HG03469 (cell line): ENCODE measurements around the gene CYP1A2.
A peak's percentile ranks its signal among the peaks of the same experiment; 100 is the strongest.
"Not testable (repeated sequence)": the region's sequence is repeated elsewhere in the genome, so short reads cannot be mapped to it uniquely, and the experiment has no call there.

Source experiments
- ATAC-seq: cut with Tn5 transposase; IDR thresholded peaks from one replicate; pipeline ENCODE4 v1.9.1; 2021; ENCODE audit warnings: mild to moderate bottlenecking, moderate library complexity, moderate number of reproducible peaks; ENCODE audit not compliant: unreplicated experiment

CYP1A2 gene

DNA sequence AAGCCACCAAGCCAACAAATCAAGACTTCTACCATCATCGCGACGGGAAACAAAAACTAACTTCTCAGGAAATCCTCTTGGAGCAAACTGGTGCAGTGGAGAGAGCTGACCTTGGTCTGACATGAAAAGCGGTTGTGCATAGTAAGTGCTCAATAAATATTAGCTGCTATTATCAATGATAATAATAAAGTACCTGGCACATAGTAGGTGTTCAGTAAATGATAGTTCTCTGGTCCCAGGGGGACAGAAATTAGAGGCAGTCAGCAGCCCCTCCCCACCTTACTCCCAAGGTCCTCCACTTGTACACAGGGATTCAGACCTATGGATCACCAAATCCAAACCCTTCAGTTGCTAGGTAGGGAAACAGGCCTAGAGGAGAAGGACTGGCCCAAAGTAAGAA lies 27.2 kb downstream of the CYP1A2 start:
- ATAC-seq = no peak

DNA sequence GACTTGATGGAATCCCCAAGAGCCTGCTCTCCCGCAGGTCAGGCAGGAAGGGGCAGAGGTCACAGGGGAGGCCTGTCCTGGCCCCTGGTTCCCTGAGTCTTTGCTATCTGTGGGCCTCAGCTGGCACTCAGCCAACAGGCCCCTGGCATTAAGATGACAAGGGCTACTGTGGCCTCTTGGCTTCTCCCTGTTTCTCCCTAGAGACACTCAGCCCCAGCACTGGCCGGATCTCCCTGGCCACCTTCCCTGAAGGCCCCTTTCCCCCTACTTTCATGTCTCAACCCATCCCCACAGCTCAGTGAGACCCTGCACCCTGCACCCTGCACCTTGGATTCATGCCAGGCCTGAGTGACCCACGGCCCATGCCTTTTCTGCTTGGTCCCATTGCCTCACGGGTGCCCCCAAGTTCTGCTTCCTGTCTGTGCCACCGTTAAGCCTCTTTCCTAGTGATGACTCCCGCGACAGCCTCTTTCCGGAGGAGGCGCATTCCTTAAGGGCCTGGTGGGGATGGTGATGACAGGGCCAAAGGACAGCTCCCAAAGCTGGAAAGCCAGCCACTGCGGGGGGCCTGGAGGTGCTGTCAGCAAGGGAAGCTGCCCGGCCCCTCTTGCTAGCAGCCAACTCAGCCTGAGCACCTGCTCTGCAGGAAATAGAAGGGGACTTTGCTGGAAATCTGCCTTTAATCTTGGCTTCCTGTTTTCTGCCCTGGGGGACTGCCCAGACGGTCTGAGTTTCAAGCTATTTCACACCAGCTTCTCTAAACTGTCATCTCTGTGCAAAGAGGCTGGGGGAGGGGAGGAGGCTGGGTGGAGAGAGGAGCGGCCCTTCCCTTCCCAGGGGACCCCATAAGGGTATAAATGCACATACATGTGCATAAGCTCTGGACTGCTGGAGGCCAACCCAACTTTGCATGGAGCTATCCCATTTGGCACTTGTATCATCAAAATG lies 28.4 kb downstream of the CYP1A2 start:
- ATAC-seq = no peak

DNA sequence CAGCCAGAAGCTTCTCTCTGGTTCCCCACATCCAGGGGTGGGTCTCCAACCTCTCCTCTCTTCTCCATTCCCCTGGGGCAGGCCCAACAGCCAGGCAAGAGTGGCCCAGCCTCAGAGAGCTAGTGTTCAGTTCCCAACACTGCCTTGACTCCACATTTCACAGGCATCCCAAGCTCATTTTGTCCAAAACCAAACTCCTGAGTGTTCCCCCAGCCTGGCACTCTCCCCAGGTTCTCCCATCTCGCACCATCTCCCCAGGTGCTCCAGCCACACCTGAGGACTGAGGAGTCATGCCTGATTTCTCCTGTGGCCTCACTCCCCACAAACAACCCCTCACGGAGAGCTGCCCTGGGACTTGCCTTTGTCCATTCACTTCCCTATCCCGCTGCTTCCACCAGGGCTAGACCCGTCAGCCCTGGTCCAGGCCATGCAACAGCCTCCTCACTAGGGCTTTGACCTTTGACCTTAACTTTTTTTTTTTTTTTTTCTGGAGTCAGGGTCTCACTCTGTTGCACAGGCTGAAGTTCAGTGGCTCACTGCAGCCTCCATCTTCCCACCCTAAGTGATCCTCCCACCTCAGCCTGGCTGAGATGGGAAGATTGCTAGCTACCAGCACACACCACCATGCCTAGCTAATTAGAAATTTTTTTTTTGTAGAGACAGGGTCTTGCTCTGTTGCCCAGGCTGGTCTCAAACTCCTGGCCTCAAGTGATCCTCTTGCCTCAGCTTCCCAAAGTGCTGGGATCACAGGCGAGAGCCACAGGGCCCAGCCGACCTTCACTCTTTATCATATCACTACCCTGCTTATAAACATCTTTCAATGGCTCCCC lies 29.3 kb downstream of the CYP1A2 start:
- ATAC-seq = no peak

DNA sequence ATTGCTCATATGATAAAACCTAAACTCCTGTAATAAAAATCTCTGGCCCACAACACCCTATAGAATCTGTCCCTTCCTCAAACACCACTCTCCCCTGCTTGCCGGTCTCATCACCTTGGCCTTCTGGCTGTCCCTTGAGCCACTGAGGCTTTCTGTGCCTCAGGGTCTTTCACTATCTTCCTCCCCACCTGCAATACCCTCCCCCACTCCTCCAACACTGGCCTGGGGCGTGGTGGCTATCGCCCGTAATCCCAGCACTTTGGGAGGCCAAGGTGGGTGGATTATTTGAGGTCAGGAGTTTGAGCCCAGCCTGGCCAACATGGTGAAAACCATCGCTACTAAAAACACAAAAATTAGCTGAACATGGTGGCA lies 29.9 kb downstream of the CYP1A2 start:
- no peak for ATAC-seq

DNA sequence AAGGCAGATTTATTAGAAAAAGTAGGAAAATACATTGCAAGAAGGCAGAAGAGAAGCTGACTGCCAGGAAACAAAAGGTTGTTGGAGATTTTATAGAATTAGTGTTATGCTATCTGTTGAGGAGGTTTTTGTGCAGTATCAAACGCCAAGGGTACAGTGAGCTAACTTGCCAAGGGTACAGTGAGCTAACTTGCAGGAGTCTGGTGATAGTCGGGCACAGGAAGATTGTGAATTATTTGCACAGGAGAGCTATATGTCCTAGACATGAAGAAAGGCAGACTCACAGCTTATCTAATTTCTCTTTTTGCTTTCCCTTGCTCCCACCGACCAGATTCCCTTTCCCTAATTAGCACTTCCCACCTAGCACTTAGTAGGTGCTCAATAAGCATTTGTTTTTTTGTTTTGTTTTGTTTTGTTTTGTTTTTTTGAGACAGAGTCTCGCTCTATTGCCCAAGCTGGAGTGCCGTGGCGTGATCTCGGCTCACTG lies 30.6 kb downstream of the CYP1A2 start:
- ATAC-seq = no peak

DNA sequence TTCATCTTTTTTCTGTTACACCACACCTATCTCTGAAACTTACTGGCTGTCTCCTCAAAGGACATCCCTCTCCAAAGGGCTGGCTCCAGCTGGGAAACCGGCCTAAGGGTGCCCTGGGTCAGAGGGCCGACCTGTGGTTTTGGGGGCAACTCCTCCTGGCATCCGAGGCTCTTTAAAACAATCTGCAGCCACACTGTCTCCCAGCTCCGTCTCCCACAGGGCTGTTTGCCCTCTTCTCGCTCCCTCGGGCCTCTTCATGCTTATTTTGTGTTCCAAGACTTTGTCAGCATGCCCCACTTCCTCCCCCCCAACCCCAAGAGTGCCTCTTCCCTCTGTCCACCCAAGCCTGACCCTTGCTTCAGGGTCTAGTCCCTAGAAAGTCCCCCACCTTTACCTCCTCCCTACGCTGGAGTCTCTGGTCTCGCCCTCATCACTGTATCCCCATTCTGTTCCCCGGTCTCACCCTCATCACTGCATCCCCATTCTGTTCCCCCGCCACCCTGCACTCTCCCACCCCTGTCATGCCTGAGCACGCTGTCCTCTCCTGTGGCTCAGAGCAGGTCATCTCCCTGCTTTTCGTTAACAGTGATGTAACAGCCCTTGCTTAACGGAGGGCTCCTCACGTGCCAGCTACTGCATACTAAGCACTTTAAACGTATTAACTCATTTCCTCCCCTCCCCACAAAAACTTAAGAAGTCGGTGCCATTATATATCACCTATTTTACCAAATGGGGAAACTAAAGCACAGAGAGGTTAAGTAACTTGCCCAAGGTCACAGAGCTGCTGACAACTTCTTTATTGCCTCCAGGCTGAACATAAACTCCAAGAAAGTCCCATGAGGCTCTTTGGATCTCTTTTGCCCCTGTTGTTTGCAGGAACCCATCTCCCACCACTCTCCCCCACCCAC lies 32.1 kb downstream of the CYP1A2 start:
- ATAC-seq = no peak

DNA sequence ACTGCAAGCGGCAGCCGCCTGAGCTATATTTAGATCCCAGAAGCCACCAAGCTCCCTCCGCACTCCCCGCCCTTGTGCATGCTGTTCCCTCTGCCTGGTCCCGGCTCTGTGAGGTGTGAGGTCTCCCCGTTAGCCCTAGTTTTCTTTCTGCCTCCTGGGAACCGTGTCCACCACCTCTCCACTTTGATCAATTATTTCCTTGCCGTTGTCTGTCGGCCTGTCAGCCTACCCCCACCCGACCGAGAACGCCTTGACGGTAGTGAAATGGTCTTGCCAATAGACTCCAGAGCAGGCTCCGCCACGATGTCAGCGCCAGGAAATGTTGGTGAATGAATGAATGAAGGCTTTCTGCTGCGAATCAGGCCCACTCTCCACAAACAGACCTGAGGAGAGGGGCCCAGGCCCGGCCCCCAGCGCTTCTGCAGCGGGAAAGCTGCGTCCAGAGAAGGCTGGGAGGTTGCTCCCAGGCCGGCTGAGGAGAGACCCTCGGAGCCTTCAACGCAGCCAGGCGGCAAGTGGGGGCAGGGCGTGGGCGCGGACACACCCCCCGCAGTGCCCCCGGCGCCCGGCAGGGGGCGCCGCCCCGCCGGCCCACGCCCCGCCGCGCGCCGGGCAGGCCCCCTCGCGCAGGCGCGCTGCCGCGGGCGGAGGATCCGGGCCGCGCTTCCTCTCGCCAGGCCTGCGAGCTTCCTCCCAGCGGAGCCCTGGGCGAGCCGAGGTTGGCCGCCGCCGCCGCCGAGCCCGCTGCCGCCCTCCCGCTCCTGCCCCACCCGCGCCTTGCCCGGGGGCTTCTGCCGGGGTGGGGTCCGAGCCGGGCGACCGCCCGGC lies 33.0 kb downstream of the CYP1A2 start, which contains the start of gene CSK:
CSK (plus strand) TSS at position 650 of the 828 bp plus-strand sequence. CDS start 16,218 bp downstream, outside the sequence.
- peak; percentile 27 for ATAC-seq

DNA sequence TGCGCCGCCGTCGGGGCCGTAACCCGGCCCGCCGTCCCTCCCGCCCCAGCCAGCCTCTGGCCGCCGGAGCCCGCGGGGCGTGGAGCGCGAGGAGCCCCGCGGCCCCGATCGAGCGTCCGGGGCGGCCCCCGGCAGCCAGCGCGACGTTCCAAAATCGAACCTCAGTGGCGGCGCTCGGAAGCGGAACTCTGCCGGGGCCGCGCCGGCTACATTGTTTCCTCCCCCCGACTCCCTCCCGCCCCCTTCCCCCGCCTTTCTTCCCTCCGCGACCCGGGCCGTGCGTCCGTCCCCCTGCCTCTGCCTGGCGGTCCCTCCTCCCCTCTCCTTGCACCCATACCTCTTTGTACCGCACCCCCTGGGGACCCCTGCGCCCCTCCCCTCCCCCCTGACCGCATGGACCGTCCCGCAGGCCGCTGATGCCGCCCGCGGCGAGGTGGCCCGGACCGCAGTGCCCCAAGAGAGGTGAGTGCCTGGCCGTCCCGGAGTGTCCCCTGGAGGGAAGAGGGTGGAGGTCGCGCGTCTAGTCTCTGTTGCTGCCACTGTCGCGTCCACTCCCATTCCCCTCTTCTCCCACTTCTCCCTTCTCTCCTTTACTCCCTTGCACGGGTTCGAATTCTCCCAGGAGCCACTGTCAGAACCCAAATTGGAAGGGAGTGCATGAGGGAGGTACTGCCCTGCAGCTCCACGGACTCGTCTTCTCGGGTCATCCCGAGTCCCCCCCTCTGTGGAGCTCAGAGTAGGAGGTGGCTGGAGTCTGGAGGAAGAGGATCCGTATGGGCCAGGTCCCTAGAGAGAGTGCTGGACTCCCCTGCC lies 33.8 kb downstream of the CYP1A2 start:
- ATAC-seq = no peak

DNA sequence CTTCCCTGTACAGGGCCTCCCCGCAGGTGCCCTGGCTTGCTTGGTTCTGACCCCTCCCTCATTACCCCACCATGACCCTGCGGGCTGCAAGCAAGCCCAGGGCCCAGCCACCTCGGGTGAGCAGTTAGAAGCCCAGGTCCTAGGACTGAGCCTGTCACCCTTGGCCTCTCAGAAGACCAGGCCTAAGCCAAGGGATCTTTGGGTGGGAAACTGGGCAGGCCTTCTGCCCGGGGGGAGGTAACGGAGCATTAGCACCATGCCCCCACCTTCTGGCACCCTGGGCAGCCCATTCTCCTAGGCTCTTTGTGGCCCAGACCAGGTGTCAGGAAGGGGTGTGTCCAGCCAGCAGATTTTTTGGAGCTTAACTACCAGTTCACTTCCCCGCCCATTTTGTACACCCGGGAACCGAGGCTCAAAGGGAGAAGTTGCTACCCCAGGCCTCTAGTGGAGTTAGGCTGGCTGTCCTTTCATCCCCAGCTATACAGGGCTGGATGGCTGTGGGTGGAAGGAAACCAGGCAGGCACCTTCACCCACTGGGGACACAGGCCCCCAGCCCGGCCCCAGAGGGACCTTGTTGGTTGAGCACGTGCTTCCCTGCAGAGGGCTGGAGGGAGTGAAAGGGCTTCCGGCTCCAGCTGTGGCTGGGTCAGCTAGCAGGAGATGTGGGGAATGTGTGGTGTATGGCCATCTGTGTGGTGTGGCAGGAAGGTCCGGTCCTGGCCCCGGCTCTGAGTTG lies 34.6 kb downstream of the CYP1A2 start:
- ATAC-seq = no peak

DNA sequence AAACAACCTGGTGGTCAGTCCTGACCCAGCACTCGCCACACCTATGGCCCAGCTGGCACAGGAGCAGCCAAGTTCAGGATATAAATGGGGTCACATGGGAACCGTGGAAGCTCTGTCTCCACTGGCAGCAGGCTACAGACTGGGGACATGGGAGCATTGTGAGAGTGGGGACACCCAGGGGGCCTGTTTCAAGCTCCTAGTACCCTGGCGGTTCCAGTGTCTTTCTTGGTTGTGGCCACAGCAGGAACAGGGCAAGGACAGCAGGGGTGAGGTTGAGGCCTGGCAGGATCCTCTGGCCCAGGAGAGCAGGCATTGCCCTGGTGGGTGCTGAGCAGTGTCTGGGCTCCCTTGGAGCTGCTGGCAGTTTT lies 35.1 kb downstream of the CYP1A2 start:
- no peak for ATAC-seq

DNA sequence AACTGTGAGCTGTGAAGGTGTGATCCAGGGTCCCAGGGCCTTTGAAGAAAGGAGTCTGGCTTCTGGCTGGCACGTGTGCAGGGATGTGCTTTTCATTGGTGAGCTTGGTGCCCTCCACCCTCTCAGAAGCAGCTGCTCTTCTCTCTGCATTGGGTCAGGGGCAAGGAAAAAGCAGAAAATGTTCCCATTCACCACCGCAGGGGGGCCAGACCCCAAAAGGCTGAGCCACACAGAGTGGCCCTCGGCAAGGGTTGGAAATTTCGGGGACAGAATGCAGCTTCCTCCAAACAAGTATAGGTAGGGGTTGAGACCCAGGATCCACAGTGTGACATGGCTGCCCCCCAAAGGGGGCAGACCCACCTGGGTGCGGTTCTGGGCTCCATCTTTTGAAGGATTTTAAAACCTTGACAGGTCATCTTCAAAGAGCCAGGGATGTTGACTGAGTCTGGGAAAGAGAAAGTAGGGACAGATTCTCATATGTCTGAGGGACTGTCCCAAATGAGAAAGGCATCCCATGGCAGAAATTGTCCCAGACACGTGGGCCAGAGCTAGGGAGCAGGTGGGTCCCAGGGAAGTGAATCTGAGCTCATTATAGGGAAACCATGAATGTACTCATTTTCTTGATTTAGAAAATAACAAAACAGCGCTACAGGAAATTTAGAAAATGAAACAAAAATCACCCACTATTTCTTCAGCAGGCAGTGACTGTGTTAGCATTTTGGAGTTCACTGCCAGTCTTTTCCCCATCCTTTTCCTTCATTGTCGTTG lies 36.0 kb downstream of the CYP1A2 start:
- ATAC-seq = no peak

DNA sequence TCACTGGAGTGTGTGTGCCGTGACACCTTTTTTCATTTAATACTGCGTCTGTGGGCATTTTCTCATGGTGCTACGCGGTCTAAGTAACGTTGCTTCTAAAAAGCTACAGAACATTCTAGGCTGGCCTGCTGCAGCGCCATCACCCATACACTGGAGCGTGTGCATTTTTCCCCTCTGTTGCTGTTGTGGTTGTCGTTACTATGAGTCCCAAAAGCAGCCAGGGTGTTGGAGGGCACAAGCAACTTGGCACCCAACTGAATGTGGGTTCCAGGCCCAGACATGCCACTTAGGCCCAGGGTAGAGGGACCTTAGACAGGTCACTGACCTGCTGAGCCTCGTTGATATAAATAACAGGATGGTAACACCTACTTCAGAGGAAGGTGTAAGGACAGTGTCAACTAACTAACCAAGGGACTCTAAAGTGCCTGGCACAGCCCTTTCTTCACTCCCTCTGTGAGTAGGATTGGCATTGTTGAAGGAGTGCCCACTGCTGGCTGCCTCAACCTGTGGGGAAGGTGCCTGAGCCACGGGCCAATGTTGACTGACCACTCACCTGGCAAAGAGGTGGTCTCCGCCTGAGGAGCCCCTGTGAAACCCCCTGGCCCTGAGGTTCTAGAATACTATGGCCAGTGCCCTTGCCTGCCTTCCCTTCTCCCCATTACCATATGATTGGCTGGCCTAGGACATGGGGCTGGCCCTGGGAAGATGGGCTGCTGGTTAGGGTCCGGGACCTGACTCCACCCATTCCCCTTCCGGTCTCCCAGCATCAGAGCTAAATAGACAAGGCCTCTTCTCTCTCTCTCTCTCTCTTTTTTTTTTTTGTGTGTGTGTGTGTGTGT lies 36.8 kb downstream of the CYP1A2 start:
- ATAC-seq = no peak

DNA sequence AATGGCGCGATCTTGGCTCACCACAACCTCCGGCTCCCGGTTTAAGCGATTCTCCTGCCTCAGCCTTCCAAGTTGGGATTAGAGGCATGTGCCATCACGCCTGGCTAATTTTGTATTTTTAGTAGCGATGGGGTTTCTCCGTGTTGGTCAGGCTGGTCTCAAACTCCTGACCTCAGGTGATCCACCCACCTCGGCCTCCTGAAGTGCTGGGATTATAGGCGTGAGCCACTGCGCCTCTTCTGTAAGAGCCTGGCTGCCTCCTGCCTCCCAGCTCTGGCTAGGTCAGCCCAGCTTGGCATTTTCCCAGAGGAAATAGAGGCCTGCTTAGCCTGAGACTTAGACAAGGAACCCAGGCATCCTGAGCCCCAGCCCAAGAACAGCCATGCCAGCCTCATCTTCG lies 37.4 kb downstream of the CYP1A2 start:
- ATAC-seq = not testable (repeated sequence)

DNA sequence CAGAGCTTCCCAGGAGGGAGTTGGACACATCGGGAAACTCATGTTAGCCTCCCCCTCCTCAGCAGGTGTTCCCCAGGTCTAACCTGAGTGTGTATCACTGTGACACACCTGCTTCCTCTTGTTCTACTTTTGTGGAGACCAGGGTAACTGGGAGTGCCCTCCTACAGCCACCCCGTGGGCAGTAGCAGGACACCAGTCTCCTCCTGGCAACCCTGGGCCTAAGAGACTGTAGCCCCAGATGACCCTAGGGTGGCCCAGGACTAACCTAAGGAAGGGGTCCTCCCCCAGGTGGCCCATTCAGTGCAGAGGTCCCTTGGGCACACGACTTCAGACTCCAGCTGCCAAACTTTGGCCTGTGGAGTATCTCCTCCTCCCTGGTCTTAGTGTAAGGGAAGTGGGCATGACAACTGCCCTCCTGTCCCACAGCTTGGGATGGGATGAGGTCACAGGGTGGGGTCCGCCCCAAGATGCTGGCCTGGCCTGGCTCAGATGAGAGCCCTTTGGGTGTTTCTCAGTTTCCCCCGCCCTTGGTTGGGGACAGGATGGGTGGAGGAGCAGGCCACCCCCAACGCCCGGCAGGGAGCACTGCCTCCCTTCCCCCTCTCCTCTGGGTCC lies 38.0 kb downstream of the CYP1A2 start:
- no peak for ATAC-seq

DNA sequence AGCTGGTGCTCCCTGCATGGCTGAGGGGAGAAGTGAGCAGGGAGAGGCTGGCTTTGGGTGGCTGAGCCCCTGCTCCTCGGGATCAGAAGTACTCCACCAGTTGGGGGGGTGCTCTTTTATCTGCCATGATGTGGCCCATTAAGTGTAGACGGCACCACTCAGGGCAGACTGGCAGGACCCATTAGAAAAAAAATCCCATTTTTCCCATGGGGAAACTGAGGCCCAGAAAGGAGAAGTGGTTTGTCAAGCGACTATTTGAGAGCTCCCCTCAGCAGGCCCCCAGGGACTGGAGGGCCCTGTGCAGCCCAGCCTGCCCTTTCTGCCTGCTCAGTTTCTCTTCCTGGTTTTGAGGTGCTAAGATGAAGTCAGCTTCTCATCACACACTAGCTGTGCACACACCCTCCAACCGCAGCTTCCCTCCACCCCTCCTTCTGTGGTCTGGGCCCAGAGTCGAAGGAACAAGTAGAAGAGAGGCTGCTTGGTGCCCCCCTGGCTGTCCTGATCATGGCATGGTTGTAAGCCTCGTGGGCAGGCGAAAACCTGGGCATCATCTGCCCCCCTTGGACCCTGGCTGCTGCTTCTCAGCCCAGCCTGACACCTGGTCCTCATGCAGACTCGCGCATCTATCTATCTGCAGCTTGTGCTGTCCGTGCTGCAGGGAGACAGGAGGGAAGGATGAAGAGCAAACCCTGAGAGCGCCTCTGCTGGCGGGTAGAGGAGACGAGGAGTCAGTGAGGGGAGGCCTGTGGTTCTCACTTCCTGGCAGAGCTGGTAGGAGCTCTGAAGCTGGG lies 38.8 kb downstream of the CYP1A2 start:
- peak; percentile 28 for ATAC-seq
